K562 (cell line): ENCODE measurements around the gene COQ8B. TPM values are rescaled to one million over a fixed set of nuclear protein-coding genes. Genes with fewer than 3 reads are reported as not detected.

Source experiments
- ATAC-seq: fragments of 200-7000 bp; cut with Tn5 transposase; 3 replicates; pipeline ENCODE4 v1.9.1; 2020; ENCODE audit warnings: moderate library complexity
- BruUV-seq: library from RNA; stranded (reverse); fragments of 400-500 nt; replicated peaks from 2 replicates; lab custom pipeline; 2021; lab: Mats Ljungman, UMichigan
- CTCF ChIA-PET: fragments of 300-600 bp; formaldehyde crosslinking; extraction: SDS; loops from one replicate; lab custom pipeline; 2021; ENCODE audit warnings: low intra/inter-chr PET ratio; lab: Yijun Ruan, JAX
- POLR2A ChIA-PET: fragments of 300-600, 350-650 bp; sonication (Branson Sonifier 250); formaldehyde crosslinking; extraction: SDS; loops from one replicate; lab custom pipeline; 2021; ENCODE audit warnings: antibody characterized with exemption, inconsistent platforms; lab: Yijun Ruan, JAX
- DNase-seq, 4 experiments: peaks; one replicate each; pipeline versions ENCODE4 v3.0.0 to v3.0.0-alpha.2; 2011 to 2018; ENCODE audit warnings: low spot score in 3 of 4, mixed read lengths in 3 of 4; ENCODE audit errors: extremely low read depth in 1 of 4
- FAIRE-seq: peaks from 2 replicates; lab custom pipeline; 2011; peaks lifted over from hg19 to GRCh38; lab: Jason Lieb, UNC
- H2AFZ ChIP-seq: 2 replicates; pipeline ENCODE4 v1.6.0; 2011; ENCODE audit warnings: low read depth, low read length, control low read depth, inconsistent platforms
- H3K27ac ChIP-seq: fragments of 200-600 bp; 3 replicates; pipeline ENCODE4 v1.8.0; 2011; ENCODE audit warnings: low read depth, mild to moderate bottlenecking, control low read depth, inconsistent platforms, low read length, moderate library complexity, mixed read lengths; ENCODE audit errors: extremely low read depth
- H3K27me3 ChIP-seq, 2 experiments: fragments of 300-600 bp in 1 of 2; 2 replicates in 1 of 2; 3 replicates in 1 of 2; pipeline versions ENCODE4 v1.6.0 to v1.8.0; 2011; ENCODE audit warnings: inconsistent platforms in 2 of 2, low read length in 2 of 2, mild to moderate bottlenecking in 1 of 2, mixed read lengths in 1 of 2, moderate library complexity in 1 of 2; ENCODE audit not compliant: control insufficient read depth in 2 of 2, insufficient read depth in 2 of 2
- H3K36me3 ChIP-seq: fragments of 300-600 bp; 3 replicates; pipeline ENCODE4 v1.8.0; 2011; ENCODE audit warnings: mild to moderate bottlenecking, low read length, inconsistent platforms; ENCODE audit not compliant: control insufficient read depth, insufficient read depth
- H3K4me1 ChIP-seq, 2 experiments: fragments of 200-600 bp in 1 of 2; replicated peaks in 1 of 2; 2 replicates in 1 of 2; 3 replicates in 1 of 2; pipeline versions ENCODE4 v1.5.1 to v1.8.0; 2011; ENCODE audit warnings: inconsistent platforms in 2 of 2, low read length in 2 of 2, mild to moderate bottlenecking in 1 of 2, mixed read lengths in 1 of 2, moderate library complexity in 1 of 2; ENCODE audit not compliant: control insufficient read depth in 2 of 2, insufficient read depth in 2 of 2
- H3K4me2 ChIP-seq: 2 replicates; pipeline ENCODE4 v1.6.1; 2011; ENCODE audit warnings: low read length, control low read depth, inconsistent platforms, mixed read lengths; ENCODE audit not compliant: insufficient read depth
- H3K4me3 ChIP-seq: fragments of 200-600 bp; sonication (generic), shearing (Covaris generic); 2 replicates; pipeline ENCODE4 v1.5.1; 2016; ENCODE audit warnings: control low read depth, inconsistent platforms
- H3K79me2 ChIP-seq: fragments of 200-600 bp; 3 replicates; pipeline ENCODE4 v1.8.0; 2011; ENCODE audit warnings: low read length, inconsistent platforms; ENCODE audit not compliant: control insufficient read depth, insufficient read depth
- H3K9ac ChIP-seq, 2 experiments: 2 replicates each; pipeline versions ENCODE4 v1.6.0 to v1.6.1; 2011; ENCODE audit warnings: low read depth in 2 of 2, low read length in 2 of 2, control low read depth in 1 of 2, inconsistent platforms in 1 of 2, mild to moderate bottlenecking in 1 of 2, mixed read lengths in 1 of 2; ENCODE audit not compliant: insufficient read depth in 1 of 2
- H3K9me1 ChIP-seq: one replicate; pipeline ENCODE4 v1.6.0; 2011; ENCODE audit warnings: inconsistent platforms, mild to moderate bottlenecking, low read length, moderate library complexity; ENCODE audit not compliant: control insufficient read depth, insufficient read depth
- H3K9me3 ChIP-seq: replicated peaks from 2 replicates; pipeline ENCODE4 v1.5.1; 2011; ENCODE audit warnings: low read depth, low read length, inconsistent platforms; ENCODE audit not compliant: control insufficient read depth, insufficient read depth
- H4K20me1 ChIP-seq: replicated peaks from 2 replicates; pipeline ENCODE4 v1.6.1; 2011; ENCODE audit warnings: low read length, inconsistent platforms, mixed read lengths; ENCODE audit not compliant: control insufficient read depth, insufficient read depth
- ATF1 ChIP-seq, 2 experiments: fragments of 450-650 bp in 1 of 2; IDR thresholded peaks; 2 replicates each; pipeline ENCODE4 v1.6.1; 2016; ENCODE audit warnings: missing compliant biosample characterization in 1 of 2, missing genetic modification characterization in 1 of 2
- BCL6 ChIP-seq: fragments of 250-450 bp; sonication (Bioruptor Pico); IDR thresholded peaks from 2 replicates; pipeline ENCODE4 v1.4.0; 2020
- C11orf30 ChIP-seq: fragments of 450-650 bp; IDR thresholded peaks from 2 replicates; pipeline ENCODE4 v1.6.1; 2016; ENCODE audit warnings: low read depth, mild to moderate bottlenecking
- CBFA2T2 ChIP-seq: fragments of 450-650 bp; conservative IDR thresholded peaks from 2 replicates; pipeline ENCODE4 v1.6.1; 2017; ENCODE audit warnings: mild to moderate bottlenecking
- CREB3L1 ChIP-seq: fragments of 450-650 bp; IDR thresholded peaks from 2 replicates; pipeline ENCODE4 v1.6.1; 2014; ENCODE audit warnings: low read depth, mild to moderate bottlenecking, moderate library complexity, borderline replicate concordance
- DACH1 ChIP-seq: fragments of 450-650 bp; IDR thresholded peaks from 2 replicates; pipeline ENCODE4 v1.6.1; 2018; ENCODE audit not compliant: partially characterized antibody
- FOXM1 ChIP-seq, 2 experiments: fragments of 450-650 bp in 1 of 2; sonication (generic) in 1 of 2; formaldehyde crosslinking in 1 of 2; IDR thresholded peaks; 2 replicates each; pipeline versions ENCODE4 v1.6.1 to v1.9.0; 2017 to 2022; ENCODE audit warnings: low read depth in 2 of 2, mild to moderate bottlenecking in 2 of 2, missing genetic modification reagents in 1 of 2, moderate library complexity in 1 of 2
- MTA2 ChIP-seq: fragments of 450-650 bp; IDR thresholded peaks from 2 replicates; pipeline ENCODE4 v1.6.1; 2016; ENCODE audit warnings: low read depth
- MYC ChIP-seq, 2 experiments: fragments of 250-450 bp in 1 of 2; sonication (Bioruptor Pico) in 1 of 2; IDR thresholded peaks; 2 replicates each; pipeline versions ENCODE4 v1.5.1 to v1.6.1; 2012 to 2021; ENCODE audit warnings: low read depth in 2 of 2, borderline replicate concordance in 1 of 2, improper control_type of control experiment in 1 of 2, low read length in 1 of 2, mild to moderate bottlenecking in 1 of 2, moderate library complexity in 1 of 2
- NKRF ChIP-seq: fragments of 450-650 bp; IDR thresholded peaks from 2 replicates; pipeline ENCODE4 v1.6.1; 2016; ENCODE audit warnings: borderline replicate concordance
- PHF8 ChIP-seq: fragments of 200-600 bp; sonication (generic); IDR thresholded peaks from 2 replicates; pipeline ENCODE4 v1.6.1; 2012; ENCODE audit warnings: mixed run types, mild to moderate bottlenecking, inconsistent platforms, low read length, moderate library complexity, borderline replicate concordance
- RBBP5 ChIP-seq: fragments of 200-600 bp; sonication (generic); IDR thresholded peaks from 2 replicates; pipeline ENCODE4 v1.6.1; 2012; ENCODE audit warnings: borderline replicate concordance, mild to moderate bottlenecking, low read length, control low read depth, inconsistent platforms; ENCODE audit not compliant: insufficient read depth, poor library complexity, severe bottlenecking
- SMC3 ChIP-seq: conservative IDR thresholded peaks from 2 replicates; pipeline ENCODE4 v1.6.1; 2011; ENCODE audit warnings: low read depth, low read length, improper control_type of control experiment; ENCODE audit not compliant: insufficient read depth
- THRA ChIP-seq: fragments of 450-650 bp; IDR thresholded peaks from 2 replicates; pipeline ENCODE4 v1.6.1; 2017; ENCODE audit warnings: mild to moderate bottlenecking, moderate library complexity
- ZNF24 ChIP-seq: fragments of 450-650 bp; IDR thresholded peaks from 2 replicates; pipeline ENCODE4 v1.6.1; 2016
- WGBS: fragments of 100-300 bp; shearing (Covaris generic); methylation state at CpG from one replicate; pipeline ENCODE4 v1.1.6; 2016; ENCODE audit warnings: low coverage, mixed read lengths; ENCODE audit not compliant: insufficient coverage; ENCODE audit errors: missing lambda C conversion rate; 5-methylcytosine and 5-hydroxymethylcytosine counted together
- in situ Hi-C: fragments of 300-500 bp; cut with MboI; formaldehyde crosslinking; loops from 4 replicates; pipeline ENCODE4 v1.15.0; 2018; ENCODE audit warnings: inconsistent platforms, mixed read lengths
- intact Hi-C: fragments of 100-400 bp; cut with micrococcal nuclease; formaldehyde crosslinking; loops from 2 replicates; pipeline ENCODE4 v1.14.2; 2022
- polyA plus RNA-seq, 8 experiments: library from polyadenylated mRNA; depleted of rRNA in 4 of 8; stranded (reverse) in 5 of 8; unstranded in 3 of 8; fragments of >200 nt; fragmentation: Nextera tagmentation in 2 of 8; fragmentation: Illumina TruSeq in 1 of 8; extraction: Ambion mirVana in 2 of 8; extraction: Trizol in 1 of 8; gene quantifications; 2 replicates each; pipeline versions ENCODE4 v1.2.1 to v1.2.3, GENCODE V29; 2011 to 2014; ENCODE audit warnings: inconsistent platforms in 1 of 8, missing spikeins in 1 of 8
- total RNA-seq, 7 experiments: library from RNA; depleted of rRNA in 6 of 7; stranded (reverse); fragments of >200 nt in 6 of 7; fragmentation: Illumina TruSeq in 2 of 7; extraction: Trizol in 2 of 7; gene quantifications; 2 replicates each; pipeline versions ENCODE4 v1.2.1 to v1.2.3, GENCODE V29; 2011 to 2021; ENCODE audit warnings: low replicate concordance in 1 of 7

Gene COQ8B
- total and polyA plus RNA-seq, 9 of the 15 experiments (the other 6 are each of a cell fraction or from before 2014, with no cell fraction given): 0.41 to 32.3 (median 12.9) TPM

- H4K20me1 ChIP-seq: no peaks in the 10 kb centered on the region
- intact Hi-C loops: loop anchor here (1.0 to 5.0 kb wide), 5 partner anchors 39 to 481 kb away; no protein-coding TSS in a partner anchor
- peak overlapping the region; percentile 87 for H3K4me2 ChIP-seq
- CTCF ChIA-PET: interaction anchor here (0.6 to 2.5 kb wide), 6 partner anchors 35 to 599 kb away, joined by 3 to 21 read pairs (median 3); partner anchors contain the start of genes ACTMAP and SNRPA
- ATAC-seq (peak; percentile 90), DNase-seq (peak; percentile 87 to 94 (median 90)), FAIRE-seq (peak; percentile 69)
- in situ Hi-C loops: no loop called here
- no peaks in the 10 kb centered on the region for H3K9me1 ChIP-seq
- H3K79me2 ChIP-seq: no peaks in the 10 kb centered on the region; the same call in 2 of the 3 replicates
- POLR2A ChIA-PET: interaction anchor here (0.5 to 1.9 kb wide), 14 partner anchors 9 to 455 kb away, joined by 3 to 13 read pairs (median 4); partner anchors contain the start of genes COQ8B, ITPKC and RAB4B
- peaks cover 39 to 57% of the 10 kb centered on the region in 2 experiments for H3K4me1 ChIP-seq
- peak overlapping the region; percentile 78 to 95 for H3K9ac ChIP-seq
- peak overlapping the region; percentile 75 for H3K4me3 ChIP-seq
- no TSS peak for BruUV-seq
- H2AFZ ChIP-seq: peak overlapping the region; percentile 92
- H3K36me3 ChIP-seq: peaks cover 15% of the 10 kb centered on the region
- H3K9me3 ChIP-seq: no peaks in the 10 kb centered on the region; the same call in 1 of the 2 replicates
- peak overlapping the region; percentile 94 for H3K27ac ChIP-seq
- H3K27me3 ChIP-seq: no peaks in the 10 kb centered on the region
- WGBS: under 1% methylated on average over 36 of the region's 60 CpGs
- TF ChIP-seq MYC (IDR thresholded peaks at IDR 0.05; ENCODE audit: low read depth, low read length): peak; percentile 100
- TF ChIP-seq MYC (CRISPR knock-in tag; IDR thresholded peaks at IDR 0.05; ENCODE audit: borderline replicate concordance, low read depth): no peak; the same call in 1 of the 2 replicates
- TF ChIP-seq ATF1 (CRISPR knock-in tag; IDR thresholded peaks at IDR 0.05): no peak
- peak; percentile 76 for TF ChIP-seq ATF1 (tag; IDR thresholded peaks at IDR 0.05)
- TF ChIP-seq PHF8: peak; percentile 53; the same call in 1 of the 2 replicates
- no peak; the same call in 1 of the 2 replicates for TF ChIP-seq C11orf30
- no peak for TF ChIP-seq FOXM1 (IDR thresholded peaks at IDR 0.05; ENCODE audit: low read depth)
- peak; percentile 69; the same call in 1 of the 2 replicates for TF ChIP-seq FOXM1 (CRISPR knock-in tag; IDR thresholded peaks at IDR 0.05; ENCODE audit: low read depth)
- peak; percentile 70 for TF ChIP-seq CBFA2T2
- TF ChIP-seq MTA2: peak; percentile 45; the same call in 1 of the 2 replicates
- peak; percentile 50 for TF ChIP-seq RBBP5
- peak; percentile 50; the same call in 1 of the 2 replicates for TF ChIP-seq ZNF24
- no peak for TF ChIP-seq BCL6
- peak; percentile 34 for TF ChIP-seq DACH1
- TF ChIP-seq SMC3: peak; percentile 93
- TF ChIP-seq CREB3L1: peak; percentile 79
- TF ChIP-seq THRA: no peak
- TF ChIP-seq NKRF: peak; percentile 86
These were observed 53.6 kb downstream of the COQ8B start for GRCh38 chr19:40662925-40663694.
